ENCODE measurements around the gene CTNNAL1.

DNA sequence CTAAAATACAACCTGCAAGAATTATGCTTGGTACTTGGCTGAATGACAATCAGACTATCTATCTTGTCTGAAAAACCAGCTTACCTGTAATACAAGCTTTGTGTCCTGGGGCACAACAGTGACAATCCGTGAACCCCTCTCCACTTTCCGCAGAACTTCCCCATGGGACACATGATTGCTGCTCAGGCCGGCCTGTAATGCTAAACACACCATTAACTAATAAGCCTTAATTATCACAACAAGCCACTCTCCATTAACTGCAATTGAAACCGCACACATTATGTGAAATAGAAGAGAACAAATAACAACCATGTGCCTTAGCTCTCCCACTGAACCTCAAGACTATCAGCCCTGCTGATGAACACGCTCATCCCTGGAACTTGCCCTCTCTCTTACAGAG lies 113.1 kb downstream of the CTNNAL1 start:
- TF ChIP-seq TAF1 (IDR thresholded peaks at IDR 0.05; ENCODE audit: low read depth, low read length), result no peak
- TF ChIP-seq, protein P1, sequence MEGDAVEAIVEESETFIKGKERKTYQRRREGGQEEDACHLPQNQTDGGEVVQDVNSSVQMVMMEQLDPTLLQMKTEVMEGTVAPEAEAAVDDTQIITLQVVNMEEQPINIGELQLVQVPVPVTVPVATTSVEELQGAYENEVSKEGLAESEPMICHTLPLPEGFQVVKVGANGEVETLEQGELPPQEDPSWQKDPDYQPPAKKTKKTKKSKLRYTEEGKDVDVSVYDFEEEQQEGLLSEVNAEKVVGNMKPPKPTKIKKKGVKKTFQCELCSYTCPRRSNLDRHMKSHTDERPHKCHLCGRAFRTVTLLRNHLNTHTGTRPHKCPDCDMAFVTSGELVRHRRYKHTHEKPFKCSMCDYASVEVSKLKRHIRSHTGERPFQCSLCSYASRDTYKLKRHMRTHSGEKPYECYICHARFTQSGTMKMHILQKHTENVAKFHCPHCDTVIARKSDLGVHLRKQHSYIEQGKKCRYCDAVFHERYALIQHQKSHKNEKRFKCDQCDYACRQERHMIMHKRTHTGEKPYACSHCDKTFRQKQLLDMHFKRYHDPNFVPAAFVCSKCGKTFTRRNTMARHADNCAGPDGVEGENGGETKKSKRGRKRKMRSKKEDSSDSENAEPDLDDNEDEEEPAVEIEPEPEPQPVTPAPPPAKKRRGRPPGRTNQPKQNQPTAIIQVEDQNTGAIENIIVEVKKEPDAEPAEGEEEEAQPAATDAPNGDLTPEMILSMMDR (IDR thresholded peaks at IDR 0.05; ENCODE audit: control extremely low read depth in 1 of 3, insufficient read depth in 1 of 3, low read depth in 1 of 3, low read length in 3 of 3), result no peak
- TF ChIP-seq CHD2 (IDR thresholded peaks at IDR 0.05; ENCODE audit: low read length), result no peak
- no peak for TF ChIP-seq POLR2A (IDR thresholded peaks at IDR 0.05; ENCODE audit: control extremely low read depth in 1 of 2, low read depth in 2 of 2, low read length in 2 of 2)
- TF ChIP-seq EZH2 (IDR thresholded peaks at IDR 0.05; ENCODE audit: low read depth, low read length, severe bottlenecking), result no peak
